Epidermal melanocyte (primary cell): ENCODE data around the gene CPSF4.

ENCODE experiments used
- DNase-seq: peaks from one replicate; pipeline ENCODE4 v3.0.0; 2011; ENCODE audit warnings: low spot score; ENCODE audit not compliant: insufficient read length

Gene CPSF4

GRCh38 chr7:99448855-99449254 lies 10.1 kb downstream of the CPSF4 start:
- DNase-seq = no peak

DNA sequence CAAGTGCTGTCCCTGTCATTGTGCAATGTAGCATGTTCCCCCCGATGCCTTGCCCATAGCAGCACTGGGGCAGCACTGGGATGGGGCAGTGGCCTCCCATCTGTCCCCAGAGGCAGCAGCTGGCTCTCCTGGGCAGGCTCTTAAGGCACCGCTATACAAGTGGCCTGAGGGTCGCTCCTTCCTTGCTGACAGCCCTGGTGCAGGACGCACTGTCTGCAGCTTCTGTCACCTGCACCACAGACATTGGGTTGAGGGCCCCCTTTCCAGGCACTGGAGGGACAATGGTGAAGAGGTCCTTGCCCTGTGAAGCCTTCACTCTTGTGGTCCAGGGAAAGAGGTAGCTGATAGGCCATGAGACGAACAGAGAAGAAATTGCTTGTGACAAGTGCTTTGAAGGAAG lies 10.6 kb downstream of the CPSF4 start:
- no peak for DNase-seq

DNA sequence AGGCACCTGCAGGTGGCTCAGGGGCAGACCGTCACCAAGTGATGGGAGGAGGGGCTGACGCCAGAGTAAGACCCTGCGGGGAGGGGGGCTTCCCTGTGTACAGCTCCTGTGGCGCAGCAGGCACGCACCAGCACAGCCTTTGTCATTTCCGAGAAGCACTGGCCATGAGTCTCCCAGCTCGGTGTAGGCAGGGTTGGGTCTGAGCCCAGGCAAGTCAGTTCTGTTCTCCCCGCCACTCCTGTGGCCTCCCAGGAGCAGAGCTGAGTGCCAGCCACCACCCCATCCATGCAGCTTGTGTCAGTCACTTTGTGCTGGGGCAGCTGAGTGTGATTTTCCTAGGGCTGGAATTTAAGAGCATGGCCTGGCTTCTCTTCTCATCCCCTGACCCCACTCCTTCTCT lies 13.2 kb downstream of the CPSF4 start:
- no peak for DNase-seq

- no peak for DNase-seq
Measured at GRCh38 chr7:99452541-99452940, 13.8 kb downstream of the CPSF4 start.

- DNase-seq = no peak
Measured at GRCh38 chr7:99453105-99453504, 14.4 kb downstream of the CPSF4 start.

DNA sequence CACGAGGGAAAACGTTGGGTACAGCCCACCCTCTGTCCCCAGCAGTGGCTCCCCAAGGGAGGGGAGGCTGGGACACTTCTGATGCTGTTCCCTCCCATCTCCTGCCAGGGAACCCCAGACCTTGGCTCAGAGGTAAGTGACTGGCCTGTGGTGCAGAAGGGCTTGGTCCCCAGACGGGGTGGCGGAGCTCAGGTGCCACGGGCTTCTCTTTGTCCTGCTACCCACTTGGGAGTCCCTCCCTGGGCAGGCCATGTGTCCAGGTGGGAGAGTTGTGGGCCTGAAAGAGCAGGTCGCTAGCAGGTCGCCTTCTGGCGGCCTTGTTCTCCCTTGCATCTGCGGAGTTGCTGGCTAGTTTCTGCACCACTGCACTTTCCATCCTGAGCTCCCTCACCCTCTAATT lies 17.1 kb downstream of the CPSF4 start:
- no peak for DNase-seq

GRCh38 chr7:99456288-99456687 lies 17.5 kb downstream of the CPSF4 start:
- no peak for DNase-seq

GRCh38 chr7:99457050-99457649 lies 18.4 kb downstream of the CPSF4 start:
- DNase-seq = no peak

- DNase-seq = no peak
Measured at GRCh38 chr7:99457650-99458493, 19.1 kb downstream of the CPSF4 start.

DNA sequence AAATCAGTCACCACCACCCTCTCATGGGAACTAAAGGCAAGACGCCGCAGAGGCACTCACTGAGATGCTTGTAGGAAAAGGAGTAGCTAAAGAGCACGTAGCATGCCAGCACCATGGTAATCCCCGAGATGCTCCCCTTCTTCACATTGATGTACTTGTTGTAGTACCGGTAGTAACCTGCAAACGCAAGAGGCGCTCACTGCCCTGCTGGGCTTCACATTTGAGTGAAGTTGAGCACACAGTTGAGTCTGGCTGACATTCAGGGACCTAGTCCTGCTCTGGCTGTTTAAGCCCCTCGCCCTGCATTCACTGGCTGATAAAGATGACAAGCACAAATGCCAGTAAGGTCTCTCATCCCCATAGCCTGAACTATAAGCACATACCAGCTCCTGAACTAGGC lies 20.3 kb downstream of the CPSF4 start:
- DNase-seq = no peak

- DNase-seq = no peak
Measured at GRCh38 chr7:99460651-99461050, 21.9 kb downstream of the CPSF4 start.

GRCh38 chr7:99461221-99461620 lies 22.5 kb downstream of the CPSF4 start:
- DNase-seq = no peak

GRCh38 chr7:99465421-99465768 lies 26.7 kb downstream of the CPSF4 start:
- no peak for DNase-seq

- no peak for DNase-seq
Measured at GRCh38 chr7:99468336-99468918, 29.7 kb downstream of the CPSF4 start.

- DNase-seq = no peak
Measured at GRCh38 chr7:99469381-99470065, 30.8 kb downstream of the CPSF4 start.

DNA sequence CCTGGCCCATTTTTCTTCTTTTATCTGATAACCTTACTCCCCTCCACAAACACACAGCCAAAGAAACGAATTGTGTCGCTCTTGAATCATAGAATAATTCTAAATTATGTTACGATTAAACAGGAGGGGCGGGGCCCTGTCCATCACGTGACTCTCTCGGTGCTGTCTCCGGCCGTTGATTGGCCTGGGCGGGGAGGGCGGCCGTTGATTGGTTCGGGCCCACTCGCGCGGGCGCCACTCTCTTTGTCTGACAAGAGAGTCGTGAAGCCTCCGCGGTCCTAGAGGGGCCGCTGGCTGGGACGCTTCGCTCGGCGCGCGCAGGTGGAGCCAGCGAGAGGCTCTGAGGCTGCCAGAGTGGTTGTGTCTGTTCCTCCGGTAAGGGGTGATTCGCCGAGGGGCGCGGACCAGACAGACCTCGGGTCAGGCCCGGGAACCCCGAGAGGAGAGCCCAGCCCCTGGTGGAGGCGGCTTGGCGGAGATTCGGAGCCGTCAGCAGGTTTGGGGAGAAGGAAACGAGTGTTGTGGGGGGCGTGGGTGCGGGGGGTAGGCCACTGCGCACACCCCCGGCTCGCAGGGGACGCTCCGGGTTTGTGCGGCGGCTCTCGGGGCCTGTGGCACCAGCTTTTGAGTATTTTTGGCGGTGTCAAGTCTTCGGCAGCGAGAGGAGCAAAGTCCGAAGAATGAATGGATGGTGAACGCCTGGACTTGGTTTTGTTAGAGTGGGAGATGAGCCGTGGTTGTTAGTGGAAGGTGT lies 34.0 kb downstream of the CPSF4 start, which contains the start of gene ZNF789:
TSS of gene ZNF789 (plus strand) at position 330 of the 754 bp plus-strand sequence. CDS start 3,567 bp downstream, outside the sequence.
- DNase-seq = peak; percentile 98

GRCh38 chr7:99473315-99473596 lies 34.5 kb downstream of the CPSF4 start:
- peak; percentile 71 for DNase-seq

DNA sequence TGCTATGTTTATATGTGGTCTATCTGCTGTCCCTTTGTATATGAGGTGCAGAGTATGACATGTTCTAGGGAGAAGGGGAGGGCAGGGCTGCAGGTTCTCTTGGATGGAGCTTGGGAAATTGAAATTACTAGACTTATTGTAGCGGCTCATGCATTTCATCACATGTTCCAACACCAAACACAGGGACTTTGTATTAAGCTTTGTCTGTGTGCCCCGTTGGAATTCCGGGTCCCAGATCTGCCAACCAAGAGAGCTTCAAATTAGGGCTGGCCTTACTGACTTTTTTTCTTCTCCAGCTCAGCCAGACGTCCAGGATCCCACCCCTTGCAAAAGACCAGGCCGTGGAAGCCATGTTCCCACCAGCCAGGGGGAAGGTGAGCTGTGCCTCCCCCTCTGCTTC lies 37.4 kb downstream of the CPSF4 start:
- DNase-seq = peak; percentile 26

- no peak for DNase-seq
Measured at GRCh38 chr7:99478464-99479440, 40.0 kb downstream of the CPSF4 start.

DNA sequence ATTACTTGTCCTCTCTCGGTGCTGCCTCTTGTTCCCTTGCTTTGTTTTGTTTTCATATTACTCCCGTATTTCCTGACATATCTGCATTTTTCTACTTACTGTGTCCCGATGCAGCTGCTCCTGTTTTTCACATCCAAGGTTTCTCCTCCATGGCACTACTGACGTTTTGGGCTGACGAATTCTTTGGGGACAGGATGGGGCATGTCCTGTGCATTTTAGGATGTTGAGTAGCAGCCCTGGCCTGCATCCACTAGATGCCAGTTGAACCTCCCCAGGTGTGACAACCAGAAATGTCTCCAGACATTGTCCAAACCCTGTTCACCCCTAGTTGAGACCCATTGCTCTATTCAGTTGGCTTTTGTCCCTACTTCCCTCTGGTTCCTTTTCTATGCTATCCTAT lies 46.4 kb downstream of the CPSF4 start:
- DNase-seq = no peak
